ENCODE data around the gene LCN2. TPM values are rescaled to one million over a fixed set of nuclear protein-coding genes. Genes with fewer than 3 reads are reported as not detected.
A peak's percentile ranks its signal among the peaks of the same experiment; 100 is the strongest.

Gene LCN2
- total and polyA plus RNA-seq, 10 of the 15 experiments (the other 5 are each of a cell fraction or from before 2014, with no cell fraction given): not detected

DNA sequence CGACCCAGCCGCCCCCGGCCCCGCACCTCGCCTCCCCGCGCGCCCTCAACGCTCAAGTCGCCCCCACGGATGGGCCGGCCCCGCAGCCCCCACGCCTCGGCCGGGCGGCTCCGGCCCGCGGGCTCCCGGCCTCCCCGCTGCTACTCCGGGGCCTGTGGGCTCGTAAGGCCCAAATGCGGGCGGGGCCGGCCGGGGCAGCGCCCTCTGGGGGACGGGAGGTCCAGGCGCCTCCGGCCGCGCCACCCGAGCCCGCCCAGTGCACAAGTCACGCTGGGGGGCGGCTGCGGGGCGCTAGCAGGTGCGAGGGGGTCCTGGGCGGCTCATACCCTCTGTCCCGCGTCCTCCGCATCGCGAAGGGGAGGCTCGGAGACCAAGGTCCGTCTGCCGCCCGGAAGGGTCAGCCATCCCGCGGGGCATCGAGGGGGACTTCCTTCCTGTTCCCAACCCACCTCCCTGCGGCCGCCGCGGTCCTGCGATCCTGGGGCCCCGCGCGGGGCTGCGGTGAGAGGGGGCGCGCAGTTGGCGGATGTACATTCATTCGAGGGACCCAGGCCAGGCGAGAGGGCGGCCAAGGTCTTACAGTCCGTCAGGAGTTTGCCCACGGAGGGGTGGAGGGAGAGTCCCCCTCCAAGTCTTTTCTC is 42.3 kb downstream of the LCN2 start, which contains the start of gene CIZ1 (continued):
- TF ChIP-seq, protein P1, sequence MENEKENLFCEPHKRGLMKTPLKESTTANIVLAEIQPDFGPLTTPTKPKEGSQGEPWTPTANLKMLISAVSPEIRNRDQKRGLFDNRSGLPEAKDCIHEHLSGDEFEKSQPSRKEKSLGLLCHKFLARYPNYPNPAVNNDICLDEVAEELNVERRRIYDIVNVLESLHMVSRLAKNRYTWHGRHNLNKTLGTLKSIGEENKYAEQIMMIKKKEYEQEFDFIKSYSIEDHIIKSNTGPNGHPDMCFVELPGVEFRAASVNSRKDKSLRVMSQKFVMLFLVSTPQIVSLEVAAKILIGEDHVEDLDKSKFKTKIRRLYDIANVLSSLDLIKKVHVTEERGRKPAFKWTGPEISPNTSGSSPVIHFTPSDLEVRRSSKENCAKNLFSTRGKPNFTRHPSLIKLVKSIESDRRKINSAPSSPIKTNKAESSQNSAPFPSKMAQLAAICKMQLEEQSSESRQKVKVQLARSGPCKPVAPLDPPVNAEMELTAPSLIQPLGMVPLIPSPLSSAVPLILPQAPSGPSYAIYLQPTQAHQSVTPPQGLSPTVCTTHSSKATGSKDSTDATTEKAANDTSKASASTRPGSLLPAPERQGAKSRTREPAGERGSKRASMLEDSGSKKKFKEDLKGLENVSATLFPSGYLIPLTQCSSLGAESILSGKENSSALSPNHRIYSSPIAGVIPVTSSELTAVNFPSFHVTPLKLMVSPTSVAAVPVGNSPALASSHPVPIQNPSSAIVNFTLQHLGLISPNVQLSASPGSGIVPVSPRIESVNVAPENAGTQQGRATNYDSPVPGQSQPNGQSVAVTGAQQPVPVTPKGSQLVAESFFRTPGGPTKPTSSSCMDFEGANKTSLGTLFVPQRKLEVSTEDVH (IDR thresholded peaks at IDR 0.05; ENCODE audit: low read depth, partially characterized antibody): no peak
- TF ChIP-seq DPF2 (IDR thresholded peaks at IDR 0.05) (peak; percentile 87), ZNF24 (IDR thresholded peaks at IDR 0.05) (peak; percentile 70; the same call in 1 of the 2 replicates), SMARCA5 (IDR thresholded peaks at IDR 0.05) (peak; percentile 99), GABPA (IDR thresholded peaks at IDR 0.05; ENCODE audit: low read depth) (peak; percentile 63; the same call in 1 of the 2 replicates), RB1 (IDR thresholded peaks at IDR 0.05; ENCODE audit: borderline replicate concordance) (peak; percentile 95), POLR2AphosphoS2 (IDR thresholded peaks at IDR 0.05; ENCODE audit: low read depth, low read length) (no peak), TCF3 (IDR thresholded peaks at IDR 0.05; ENCODE audit: borderline replicate concordance, insufficient read depth, low read depth, low read length) (no peak; the same call in 1 of the 2 replicates), LARP7 (IDR thresholded peaks at IDR 0.05) (peak; percentile 89; the same call in 1 of the 2 replicates), CEBPB (IDR thresholded peaks at IDR 0.05; ENCODE audit: borderline replicate concordance in 1 of 2, low read depth in 2 of 2, low read length in 2 of 2) (no peak), RBBP5 (conservative IDR thresholded peaks at IDR 0.05) (no peak)
- TF ChIP-seq, protein P2, sequence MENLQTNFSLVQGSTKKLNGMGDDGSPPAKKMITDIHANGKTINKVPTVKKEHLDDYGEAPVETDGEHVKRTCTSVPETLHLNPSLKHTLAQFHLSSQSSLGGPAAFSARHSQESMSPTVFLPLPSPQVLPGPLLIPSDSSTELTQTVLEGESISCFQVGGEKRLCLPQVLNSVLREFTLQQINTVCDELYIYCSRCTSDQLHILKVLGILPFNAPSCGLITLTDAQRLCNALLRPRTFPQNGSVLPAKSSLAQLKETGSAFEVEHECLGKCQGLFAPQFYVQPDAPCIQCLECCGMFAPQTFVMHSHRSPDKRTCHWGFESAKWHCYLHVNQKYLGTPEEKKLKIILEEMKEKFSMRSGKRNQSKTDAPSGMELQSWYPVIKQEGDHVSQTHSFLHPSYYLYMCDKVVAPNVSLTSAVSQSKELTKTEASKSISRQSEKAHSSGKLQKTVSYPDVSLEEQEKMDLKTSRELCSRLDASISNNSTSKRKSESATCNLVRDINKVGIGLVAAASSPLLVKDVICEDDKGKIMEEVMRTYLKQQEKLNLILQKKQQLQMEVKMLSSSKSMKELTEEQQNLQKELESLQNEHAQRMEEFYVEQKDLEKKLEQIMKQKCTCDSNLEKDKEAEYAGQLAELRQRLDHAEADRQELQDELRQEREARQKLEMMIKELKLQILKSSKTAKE (IDR thresholded peaks at IDR 0.05; ENCODE audit: low read depth, poor library complexity, severe bottlenecking): no peak
- TF ChIP-seq, protein P3, sequence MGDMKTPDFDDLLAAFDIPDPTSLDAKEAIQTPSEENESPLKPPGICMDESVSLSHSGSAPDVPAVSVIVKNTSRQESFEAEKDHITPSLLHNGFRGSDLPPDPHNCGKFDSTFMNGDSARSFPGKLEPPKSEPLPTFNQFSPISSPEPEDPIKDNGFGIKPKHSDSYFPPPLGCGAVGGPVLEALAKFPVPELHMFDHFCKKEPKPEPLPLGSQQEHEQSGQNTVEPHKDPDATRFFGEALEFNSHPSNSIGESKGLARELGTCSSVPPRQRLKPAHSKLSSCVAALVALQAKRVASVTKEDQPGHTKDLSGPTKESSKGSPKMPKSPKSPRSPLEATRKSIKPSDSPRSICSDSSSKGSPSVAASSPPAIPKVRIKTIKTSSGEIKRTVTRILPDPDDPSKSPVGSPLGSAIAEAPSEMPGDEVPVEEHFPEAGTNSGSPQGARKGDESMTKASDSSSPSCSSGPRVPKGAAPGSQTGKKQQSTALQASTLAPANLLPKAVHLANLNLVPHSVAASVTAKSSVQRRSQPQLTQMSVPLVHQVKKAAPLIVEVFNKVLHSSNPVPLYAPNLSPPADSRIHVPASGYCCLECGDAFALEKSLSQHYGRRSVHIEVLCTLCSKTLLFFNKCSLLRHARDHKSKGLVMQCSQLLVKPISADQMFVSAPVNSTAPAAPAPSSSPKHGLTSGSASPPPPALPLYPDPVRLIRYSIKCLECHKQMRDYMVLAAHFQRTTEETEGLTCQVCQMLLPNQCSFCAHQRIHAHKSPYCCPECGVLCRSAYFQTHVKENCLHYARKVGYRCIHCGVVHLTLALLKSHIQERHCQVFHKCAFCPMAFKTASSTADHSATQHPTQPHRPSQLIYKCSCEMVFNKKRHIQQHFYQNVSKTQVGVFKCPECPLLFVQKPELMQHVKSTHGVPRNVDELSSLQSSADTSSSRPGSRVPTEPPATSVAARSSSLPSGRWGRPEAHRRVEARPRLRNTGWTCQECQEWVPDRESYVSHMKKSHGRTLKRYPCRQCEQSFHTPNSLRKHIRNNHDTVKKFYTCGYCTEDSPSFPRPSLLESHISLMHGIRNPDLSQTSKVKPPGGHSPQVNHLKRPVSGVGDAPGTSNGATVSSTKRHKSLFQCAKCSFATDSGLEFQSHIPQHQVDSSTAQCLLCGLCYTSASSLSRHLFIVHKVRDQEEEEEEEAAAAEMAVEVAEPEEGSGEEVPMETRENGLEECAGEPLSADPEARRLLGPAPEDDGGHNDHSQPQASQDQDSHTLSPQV (IDR thresholded peaks at IDR 0.05): 0 out of 2 replicates have a peak, but pooled peaks have one; percentile 69
- TF ChIP-seq, protein P4, sequence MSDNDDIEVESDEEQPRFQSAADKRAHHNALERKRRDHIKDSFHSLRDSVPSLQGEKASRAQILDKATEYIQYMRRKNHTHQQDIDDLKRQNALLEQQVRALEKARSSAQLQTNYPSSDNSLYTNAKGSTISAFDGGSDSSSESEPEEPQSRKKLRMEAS (IDR thresholded peaks at IDR 0.05; ENCODE audit: low read depth, low read length): no peak; the same call in 1 of the 2 replicates
- TF ChIP-seq, protein P5, sequence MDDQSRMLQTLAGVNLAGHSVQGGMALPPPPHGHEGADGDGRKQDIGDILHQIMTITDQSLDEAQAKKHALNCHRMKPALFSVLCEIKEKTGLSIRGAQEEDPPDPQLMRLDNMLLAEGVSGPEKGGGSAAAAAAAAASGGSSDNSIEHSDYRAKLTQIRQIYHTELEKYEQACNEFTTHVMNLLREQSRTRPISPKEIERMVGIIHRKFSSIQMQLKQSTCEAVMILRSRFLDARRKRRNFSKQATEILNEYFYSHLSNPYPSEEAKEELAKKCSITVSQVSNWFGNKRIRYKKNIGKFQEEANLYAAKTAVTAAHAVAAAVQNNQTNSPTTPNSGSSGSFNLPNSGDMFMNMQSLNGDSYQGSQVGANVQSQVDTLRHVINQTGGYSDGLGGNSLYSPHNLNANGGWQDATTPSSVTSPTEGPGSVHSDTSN (IDR thresholded peaks at IDR 0.05; ENCODE audit: insufficient replicate concordance, low read depth, low read length): no peak
- TF ChIP-seq, protein P6, sequence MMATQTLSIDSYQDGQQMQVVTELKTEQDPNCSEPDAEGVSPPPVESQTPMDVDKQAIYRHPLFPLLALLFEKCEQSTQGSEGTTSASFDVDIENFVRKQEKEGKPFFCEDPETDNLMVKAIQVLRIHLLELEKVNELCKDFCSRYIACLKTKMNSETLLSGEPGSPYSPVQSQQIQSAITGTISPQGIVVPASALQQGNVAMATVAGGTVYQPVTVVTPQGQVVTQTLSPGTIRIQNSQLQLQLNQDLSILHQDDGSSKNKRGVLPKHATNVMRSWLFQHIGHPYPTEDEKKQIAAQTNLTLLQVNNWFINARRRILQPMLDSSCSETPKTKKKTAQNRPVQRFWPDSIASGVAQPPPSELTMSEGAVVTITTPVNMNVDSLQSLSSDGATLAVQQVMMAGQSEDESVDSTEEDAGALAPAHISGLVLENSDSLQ (IDR thresholded peaks at IDR 0.05): no peak

Data from GM12878 (cell line).